Measurements from ENCODE around the gene INPP5A.

DNA sequence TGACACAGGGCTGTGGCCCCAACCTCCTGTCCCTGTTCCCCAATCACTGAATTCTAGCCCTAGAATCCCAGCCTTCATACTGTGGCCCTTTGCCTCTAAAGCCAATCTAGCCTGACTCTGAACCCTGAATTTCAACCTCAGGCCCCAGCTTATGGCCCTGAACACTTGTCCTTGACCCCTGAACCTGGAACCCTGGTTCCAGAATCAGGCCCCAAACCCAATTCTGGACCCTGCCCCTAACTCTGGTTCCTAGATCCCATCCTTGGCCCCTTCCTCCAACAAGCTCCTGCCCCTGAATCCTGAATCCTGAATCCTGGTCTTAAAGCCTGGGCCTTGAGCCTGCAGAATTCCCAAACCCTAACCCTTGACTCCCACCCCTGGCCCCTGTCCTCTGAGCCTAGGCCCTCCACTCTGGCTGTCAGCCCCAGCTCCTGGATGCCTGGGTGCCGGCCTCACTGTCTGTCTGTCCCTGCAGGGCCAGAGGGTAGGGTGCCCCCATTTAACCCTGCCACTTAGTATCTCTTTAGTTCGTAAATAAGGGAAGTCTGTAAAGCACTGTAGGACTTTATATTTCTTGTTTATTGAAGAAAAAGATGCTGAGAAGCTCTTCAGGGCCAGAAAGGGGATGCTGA, 1.3 kb downstream of the INPP5A start:
- TF ChIP-seq CTCF (conservative IDR thresholded peaks at IDR 0.05) (no peak), ZFX (IDR thresholded peaks at IDR 0.05) (no peak)
